SK-N-SH (cell line): ENCODE data around the gene CEACAM8. TPM values are rescaled to one million over a fixed set of nuclear protein-coding genes. Genes with fewer than 3 reads are reported as not detected.

Experiments
- CTCF ChIA-PET: fragments of 300-600, 350-600 bp; formaldehyde crosslinking; extraction: SDS; loops from one replicate; lab custom pipeline; 2021; lab: Yijun Ruan, JAX
- POLR2A ChIA-PET: fragments of 350-600 bp; sonication (Branson Sonifier 250); formaldehyde crosslinking; extraction: SDS; loops from one replicate; lab custom pipeline; 2020; ENCODE audit warnings: antibody characterized with exemption, inconsistent platforms; lab: Yijun Ruan, JAX
- DNase-seq: peaks from one replicate; pipeline ENCODE4 v3.0.0; 2012
- H2AFZ ChIP-seq: fragments of 200-600 bp; sonication (generic); 2 replicates; pipeline ENCODE4 v1.8.1; 2016; ENCODE audit warnings: antibody characterized with exemption, mild to moderate bottlenecking, low read depth
- H3F3A ChIP-seq: fragments of 200-600 bp; sonication (generic); replicated peaks from 2 replicates; pipeline ENCODE3; 2016; ENCODE audit warnings: antibody characterized with exemption, mild to moderate bottlenecking; ENCODE audit not compliant: insufficient read depth
- H3K27ac ChIP-seq, 2 experiments: fragments of 200-500 bp in 1 of 2; fragments of 200-600 bp in 1 of 2; sonication (Bioruptor generic) in 1 of 2; sonication (generic), shearing (Covaris generic) in 1 of 2; 2 replicates each; pipeline versions ENCODE4 v1.5.1 to v1.6.1; 2014 to 2016; ENCODE audit warnings: low read depth in 2 of 2, inconsistent platforms in 1 of 2, low read length in 1 of 2, mild to moderate bottlenecking in 1 of 2, mixed read lengths in 1 of 2
- H3K27me3 ChIP-seq: fragments of 200-600 bp; sonication (generic), shearing (Covaris generic); 2 replicates; pipeline ENCODE4 v1.6.1; 2016; ENCODE audit warnings: mixed run types; ENCODE audit not compliant: insufficient read depth
- H3K36me3 ChIP-seq, 2 experiments: fragments of 200-500 bp in 1 of 2; fragments of 200-600 bp in 1 of 2; sonication (Bioruptor generic) in 1 of 2; sonication (generic) in 1 of 2; replicated peaks in 1 of 2; 2 replicates each; pipeline versions ENCODE3 to v1.5.1; 2014 to 2016; ENCODE audit warnings: low read length in 1 of 2, mild to moderate bottlenecking in 1 of 2; ENCODE audit not compliant: insufficient read depth in 2 of 2, control insufficient read depth in 1 of 2
- H3K4me1 ChIP-seq, 2 experiments: fragments of 200-500 bp in 1 of 2; fragments of 200-600 bp in 1 of 2; sonication (Bioruptor generic) in 1 of 2; sonication (generic), shearing (Covaris generic) in 1 of 2; 2 replicates each; pipeline versions ENCODE4 v1.5.1 to v1.6.1; 2014 to 2016; ENCODE audit warnings: low read depth in 1 of 2, low read length in 1 of 2, mixed run types in 1 of 2; ENCODE audit not compliant: insufficient read depth in 2 of 2, control insufficient read depth in 1 of 2
- H3K4me2 ChIP-seq: fragments of 200-600 bp; sonication (generic), shearing (Covaris generic); 2 replicates; pipeline ENCODE4 v1.6.1; 2017; ENCODE audit warnings: mixed run types
- H3K4me3 ChIP-seq, 2 experiments: fragments of 200-500 bp in 1 of 2; fragments of 200-600 bp in 1 of 2; sonication (Bioruptor generic) in 1 of 2; sonication (generic), shearing (Covaris generic) in 1 of 2; 2 replicates each; pipeline versions ENCODE4 v1.5.1 to v1.8.1; 2014 to 2016; ENCODE audit warnings: low read depth in 2 of 2, inconsistent platforms in 1 of 2, low read length in 1 of 2, mild to moderate bottlenecking in 1 of 2, mixed read lengths in 1 of 2, moderate library complexity in 1 of 2
- H3K79me2 ChIP-seq: fragments of 200-600 bp; sonication (generic); 2 replicates; pipeline ENCODE4 v1.8.1; 2017; ENCODE audit warnings: mild to moderate bottlenecking; ENCODE audit not compliant: insufficient read depth
- H3K9ac ChIP-seq: fragments of 200-600 bp; sonication (generic); 2 replicates; pipeline ENCODE4 v1.6.1; 2017; ENCODE audit warnings: mixed run types
- H3K9me2 ChIP-seq: fragments of 200-600 bp; sonication (generic); 2 replicates; pipeline ENCODE4 v1.6.1; 2017; ENCODE audit warnings: mixed run types
- H3K9me3 ChIP-seq: fragments of 200-600 bp; sonication (generic); 2 replicates; pipeline ENCODE4 v1.6.1; 2017; ENCODE audit warnings: mixed run types, mild to moderate bottlenecking, moderate library complexity
- H4K20me1 ChIP-seq: fragments of 200-600 bp; sonication (generic); 2 replicates; pipeline ENCODE4 v1.6.1; 2017; ENCODE audit warnings: mild to moderate bottlenecking, mixed run types; ENCODE audit not compliant: insufficient read depth
- EZH2phosphoT487 ChIP-seq: fragments of 200-600 bp; sonication (generic); IDR thresholded peaks from 2 replicates; pipeline ENCODE4 v1.6.1; 2017; ENCODE audit warnings: low read depth, mixed run types, mild to moderate bottlenecking, antibody characterized with exemption, moderate library complexity, borderline replicate concordance
- FOXM1 ChIP-seq: IDR thresholded peaks from 2 replicates; pipeline ENCODE4 v1.4.0; 2012; ENCODE audit warnings: low read depth, mild to moderate bottlenecking
- NRF1 ChIP-seq: IDR thresholded peaks from 2 replicates; pipeline ENCODE4 v1.6.1; 2012; ENCODE audit warnings: low read depth, mild to moderate bottlenecking, low read length
- POLR2AphosphoS5 ChIP-seq: IDR thresholded peaks from 2 replicates; pipeline ENCODE4 v1.6.1; 2012; ENCODE audit warnings: low read depth, low read length
- SIN3A ChIP-seq: IDR thresholded peaks from 2 replicates; pipeline ENCODE4 v1.6.1; 2012; ENCODE audit warnings: low read depth, mild to moderate bottlenecking, low read length, moderate library complexity, borderline replicate concordance
- TAF1 ChIP-seq: IDR thresholded peaks from 2 replicates; pipeline ENCODE4 v1.6.1; 2012; ENCODE audit warnings: low read depth, mild to moderate bottlenecking, low read length, moderate library complexity, borderline replicate concordance
- TCF12 ChIP-seq: IDR thresholded peaks from 2 replicates; pipeline ENCODE4 v1.4.0; 2012
- YY1 ChIP-seq: IDR thresholded peaks from 2 replicates; pipeline ENCODE4 v1.4.0; 2012; ENCODE audit warnings: low read depth, mild to moderate bottlenecking
- WGBS: methylation state at CpG from one replicate; pipeline ENCODE4 v1.1.6; 2017; ENCODE audit warnings: low lambda C conversion rate; 5-methylcytosine and 5-hydroxymethylcytosine counted together
- polyA plus RNA-seq, 3 experiments: library from polyadenylated mRNA; depleted of rRNA; stranded (reverse); fragments of >200 nt; gene quantifications; 2 replicates each; pipeline ENCODE4 v1.2.3, GENCODE V29; 2012
- TF ChIP-seq, protein P1 (sequence below): fragments of 150-350 bp; IDR thresholded peaks from 2 replicates; pipeline ENCODE4 v1.6.1; 2017; ENCODE audit warnings: antibody characterized with exemption, low read length, low read depth, borderline replicate concordance

Gene CEACAM8
- polyA plus RNA-seq, 1 of the 3 experiments (the other 2 are of a cell fraction): not detected

DNA sequence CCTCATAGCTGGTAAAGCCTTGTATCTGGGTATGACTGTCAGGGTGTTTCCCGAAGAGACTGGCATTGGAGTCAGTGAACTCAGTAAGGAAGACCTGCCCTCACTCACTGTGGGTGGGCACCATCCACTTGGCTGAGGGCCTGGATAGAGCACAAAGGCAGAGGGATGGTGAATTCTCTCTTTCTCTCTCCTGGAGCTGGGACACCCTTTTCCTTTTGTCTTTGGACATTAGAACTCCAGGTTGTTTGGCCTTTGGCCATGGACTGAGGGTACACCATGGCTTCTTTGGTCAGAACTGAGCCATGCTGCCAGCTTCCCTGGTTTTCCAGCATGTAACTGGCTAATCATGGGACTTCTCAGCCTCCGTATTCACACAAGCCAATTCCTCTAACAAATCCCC, 61.8 kb downstream of the CEACAM8 start (continued):
- TF ChIP-seq, protein P1, sequence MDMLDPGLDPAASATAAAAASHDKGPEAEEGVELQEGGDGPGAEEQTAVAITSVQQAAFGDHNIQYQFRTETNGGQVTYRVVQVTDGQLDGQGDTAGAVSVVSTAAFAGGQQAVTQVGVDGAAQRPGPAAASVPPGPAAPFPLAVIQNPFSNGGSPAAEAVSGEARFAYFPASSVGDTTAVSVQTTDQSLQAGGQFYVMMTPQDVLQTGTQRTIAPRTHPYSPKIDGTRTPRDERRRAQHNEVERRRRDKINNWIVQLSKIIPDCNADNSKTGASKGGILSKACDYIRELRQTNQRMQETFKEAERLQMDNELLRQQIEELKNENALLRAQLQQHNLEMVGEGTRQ: no peak
- TF ChIP-seq POLR2AphosphoS5: no peak
- TF ChIP-seq EZH2phosphoT487: no peak
- no peak for TF ChIP-seq NRF1
- no peak for TF ChIP-seq TAF1
- no peak for TF ChIP-seq YY1
- no peak for TF ChIP-seq SIN3A
- TF ChIP-seq FOXM1: no peak

DNA sequence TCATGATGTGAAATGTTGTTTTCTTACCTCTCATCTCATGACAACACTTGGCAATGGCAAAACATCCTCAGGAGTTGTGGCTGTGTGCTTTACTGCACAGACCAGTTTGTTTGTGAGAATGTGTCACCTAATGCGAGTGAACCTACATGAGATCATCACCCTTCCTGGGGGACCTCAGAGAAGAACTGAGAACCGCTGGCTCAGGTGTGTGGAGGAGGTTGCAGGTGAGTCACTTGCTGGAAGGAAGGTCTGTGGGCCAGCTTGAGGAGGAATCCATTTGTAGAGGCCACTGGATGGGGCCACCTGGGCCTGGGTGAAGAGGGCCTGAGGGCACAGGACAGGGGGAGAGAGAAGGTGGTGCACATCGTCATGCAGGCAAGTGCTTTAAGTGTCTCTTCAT, 63.4 kb downstream of the CEACAM8 start:
- Histone ChIP-seq H3K27ac (no peak overlapping the region), H3F3A (no peaks in the 10 kb centered on the region), H2AFZ (no peak overlapping the region), H4K20me1 (no peaks in the 10 kb centered on the region), H3K27me3 (no peaks in the 10 kb centered on the region), H3K9me3 (no peaks in the 10 kb centered on the region), H3K9ac (no peak overlapping the region), H3K4me1 (no peaks in the 10 kb centered on the region; a peak in 1 of 4 replicates), H3K4me3 (no peak overlapping the region), H3K36me3 (no peaks in the 10 kb centered on the region), H3K4me2 (no peak overlapping the region), H3K9me2 (no peaks in the 10 kb centered on the region), H3K79me2 (no peaks in the 10 kb centered on the region)
- no peak for DNase-seq
- no peak for TF ChIP-seq SIN3A
- no peak for TF ChIP-seq TCF12
- WGBS: 83% methylated on average over 3 of the region's 3 CpGs
- ChIA-PET CTCF (interaction anchor here (3.8 to 7.0 kb wide), 3 partner anchors 14 to 90 kb away, joined by 24 to 86 read pairs (median 49); partner anchors contain the start of gene CXCL17), POLR2A (no interaction called here)

Other genes starting within 250 kb of the CEACAM8 start
- 2.3 and 4.5 TPM in 2 replicates for gene CNFN, start 204.6 kb downstream of the CEACAM8 start, polyA plus RNA-seq (2012; rRNA removed)
- gene LIPE, start 167.5 kb downstream of the CEACAM8 start, polyA plus RNA-seq (2012; rRNA removed): 3.2 and 4.4 TPM in 2 replicates
- gene CXCL17, start 152.0 kb downstream of the CEACAM8 start, polyA plus RNA-seq (2012; rRNA removed): not detected in 2 replicates
- 0.49 and 0.53 TPM in 2 replicates for gene CEACAM1, start 66.4 kb downstream of the CEACAM8 start, polyA plus RNA-seq (2012; rRNA removed)
- 0.07 and 0.10 TPM in 2 replicates for gene PSG3, start 145.6 kb upstream of the CEACAM8 start, polyA plus RNA-seq (2012; rRNA removed)
- 0.06 and 0.15 TPM in 2 replicates for gene PSG8, start 170.8 kb upstream of the CEACAM8 start, polyA plus RNA-seq (2012; rRNA removed)